Measurements from ENCODE around the gene MGST3. TPM values are rescaled to one million over a fixed set of nuclear protein-coding genes. Genes with fewer than 3 reads are reported as not detected.
"Not testable (repeated sequence)": the region's sequence is repeated elsewhere in the genome, so short reads cannot be mapped to it uniquely, and the experiment has no call there.

Gene MGST3
- total RNA-seq, 2 experiments from 2014 or later = 26.6 to 29.2 TPM

DNA sequence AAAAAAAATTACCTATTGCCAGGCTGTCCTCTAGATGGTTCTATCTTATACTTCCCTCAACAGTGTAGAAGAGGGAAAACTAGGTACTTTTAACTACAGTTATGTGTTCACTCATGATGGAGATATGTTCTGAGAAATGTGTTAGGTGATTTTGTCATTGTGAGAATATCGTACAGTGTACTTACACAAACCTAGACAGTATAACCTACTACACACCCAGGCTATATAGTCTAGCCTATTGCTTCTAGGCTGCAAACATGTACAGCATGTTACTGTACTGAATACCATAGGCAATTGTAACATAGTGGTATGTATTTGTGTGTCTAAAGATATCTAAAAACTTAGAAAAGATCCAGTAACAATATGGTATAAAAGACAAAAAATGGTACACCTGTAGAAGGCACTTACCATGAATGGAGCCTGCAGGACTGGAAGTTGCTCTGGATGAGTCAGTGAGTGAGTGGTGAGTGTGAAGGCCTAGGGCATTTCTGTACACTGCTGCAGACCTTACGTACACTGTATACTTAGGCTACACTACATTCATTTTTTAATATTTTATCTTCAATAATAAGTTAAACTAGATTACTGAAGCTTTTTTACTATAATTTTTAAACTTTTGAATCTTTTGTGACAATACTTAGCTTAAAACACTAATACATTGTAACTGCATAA is 13.2 kb downstream of the MGST3 start:
- no peak for DNase-seq
- no peaks in the 10 kb centered on the region for H3K36me3 Mint-ChIP-seq (ENCODE audit: low read depth)
- CTCF ChIA-PET = interaction anchor here (0.6 kb wide), 1 partner anchor 271 kb away, joined by 3 read pairs; no protein-coding TSS in a partner anchor
- H3K4me1 Mint-ChIP-seq (ENCODE audit: low read depth) = peaks cover 21% of the 10 kb centered on the region
- no peaks in the 10 kb centered on the region for H3K9me3 Mint-ChIP-seq
- no peak overlapping the region for H3K4me3 Mint-ChIP-seq
- no peaks in the 10 kb centered on the region for H3K27me3 Mint-ChIP-seq (ENCODE audit: low read depth)
- intact Hi-C loops (cut with micrococcal nuclease) = no loop called here
- no peak overlapping the region for H3K27ac Mint-ChIP-seq

DNA sequence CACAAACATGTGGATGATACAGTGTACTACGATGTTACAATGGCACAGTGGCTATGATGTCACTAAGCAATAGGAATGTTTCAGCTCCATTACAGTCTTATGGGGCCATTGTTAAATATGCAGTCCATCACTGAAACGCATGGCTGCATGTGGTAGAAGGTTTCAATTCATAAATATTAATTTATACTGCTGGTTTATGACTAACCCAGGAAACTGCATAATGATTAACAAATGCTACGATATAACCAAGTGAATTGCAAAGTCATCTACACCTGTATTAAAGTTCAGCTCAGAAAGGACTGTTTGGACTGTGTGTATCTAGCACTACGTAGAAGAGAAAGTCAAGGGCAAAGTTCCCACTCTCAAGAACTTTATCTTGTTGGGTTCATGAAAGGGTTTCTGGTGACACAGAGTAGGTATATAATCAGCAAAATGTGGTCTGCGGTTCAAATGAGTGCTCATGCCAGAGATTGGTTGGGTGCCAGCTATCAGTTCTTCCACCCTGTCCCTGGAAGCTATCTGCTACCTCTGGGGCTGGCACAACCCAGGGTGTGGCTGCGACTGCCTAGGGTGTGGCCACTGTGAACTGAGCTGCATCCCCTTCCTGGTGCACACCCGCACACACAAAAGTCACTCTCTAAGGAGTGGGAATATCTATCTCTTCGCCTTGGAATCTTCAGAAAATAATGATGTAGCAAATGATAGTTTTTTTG is 14.8 kb downstream of the MGST3 start:
- Mint-ChIP-seq H3K4me3 (no peak overlapping the region), H3K4me1 (ENCODE audit: low read depth) (peaks cover 18% of the 10 kb centered on the region), H3K27ac (no peak overlapping the region), H3K36me3 (ENCODE audit: low read depth) (no peaks in the 10 kb centered on the region), H3K9me3 (no peaks in the 10 kb centered on the region), H3K27me3 (ENCODE audit: low read depth) (no peaks in the 10 kb centered on the region)
- intact Hi-C loops (cut with micrococcal nuclease) = no loop called here
- no peak for DNase-seq
- CTCF ChIA-PET = no interaction called here

- no peak for DNase-seq
- H3K36me3 Mint-ChIP-seq (ENCODE audit: low read depth) = no peaks in the 10 kb centered on the region
- intact Hi-C loops (cut with micrococcal nuclease) = no loop called here
- no peak overlapping the region for H3K4me3 Mint-ChIP-seq
- no peaks in the 10 kb centered on the region for H3K9me3 Mint-ChIP-seq
- no peak overlapping the region for H3K27ac Mint-ChIP-seq
- peaks cover 13% of the 10 kb centered on the region for H3K4me1 Mint-ChIP-seq (ENCODE audit: low read depth)
- CTCF ChIA-PET = interaction anchor here (0.6 to 1.3 kb wide), 4 partner anchors 9 to 162 kb away, joined by 3 to 4 read pairs (median 3); no protein-coding TSS in a partner anchor
- no peaks in the 10 kb centered on the region for H3K27me3 Mint-ChIP-seq (ENCODE audit: low read depth)
Observed at GRCh38 chr1:165647517-165647916, 16.5 kb downstream of the MGST3 start.

- H3K4me3 Mint-ChIP-seq = no peak overlapping the region
- H3K27ac Mint-ChIP-seq = no peak overlapping the region
- H3K36me3 Mint-ChIP-seq (ENCODE audit: low read depth) = no peaks in the 10 kb centered on the region
- H3K27me3 Mint-ChIP-seq (ENCODE audit: low read depth) = no peaks in the 10 kb centered on the region
- intact Hi-C loops (cut with micrococcal nuclease) = no loop called here
- no peaks in the 10 kb centered on the region for H3K9me3 Mint-ChIP-seq
- H3K4me1 Mint-ChIP-seq (ENCODE audit: low read depth) = peaks cover 13% of the 10 kb centered on the region
- DNase-seq = no peak
- CTCF ChIA-PET = interaction anchor here (1.3 kb wide), 1 partner anchor 16 kb away, joined by 3 read pairs; no protein-coding TSS in a partner anchor
Observed at GRCh38 chr1:165647970-165648369, 16.9 kb downstream of the MGST3 start.

- CTCF ChIA-PET = no interaction called here
- Mint-ChIP-seq H3K27ac (no peak overlapping the region), H3K36me3 (ENCODE audit: low read depth) (peaks cover 1% of the 10 kb centered on the region), H3K4me3 (no peak overlapping the region), H3K4me1 (ENCODE audit: low read depth) (peaks cover 13% of the 10 kb centered on the region), H3K9me3 (no peaks in the 10 kb centered on the region), H3K27me3 (ENCODE audit: low read depth) (no peaks in the 10 kb centered on the region)
- intact Hi-C loops (cut with micrococcal nuclease) = no loop called here
- no peak for DNase-seq
Observed at GRCh38 chr1:165648919-165649572, 18.0 kb downstream of the MGST3 start.

DNA sequence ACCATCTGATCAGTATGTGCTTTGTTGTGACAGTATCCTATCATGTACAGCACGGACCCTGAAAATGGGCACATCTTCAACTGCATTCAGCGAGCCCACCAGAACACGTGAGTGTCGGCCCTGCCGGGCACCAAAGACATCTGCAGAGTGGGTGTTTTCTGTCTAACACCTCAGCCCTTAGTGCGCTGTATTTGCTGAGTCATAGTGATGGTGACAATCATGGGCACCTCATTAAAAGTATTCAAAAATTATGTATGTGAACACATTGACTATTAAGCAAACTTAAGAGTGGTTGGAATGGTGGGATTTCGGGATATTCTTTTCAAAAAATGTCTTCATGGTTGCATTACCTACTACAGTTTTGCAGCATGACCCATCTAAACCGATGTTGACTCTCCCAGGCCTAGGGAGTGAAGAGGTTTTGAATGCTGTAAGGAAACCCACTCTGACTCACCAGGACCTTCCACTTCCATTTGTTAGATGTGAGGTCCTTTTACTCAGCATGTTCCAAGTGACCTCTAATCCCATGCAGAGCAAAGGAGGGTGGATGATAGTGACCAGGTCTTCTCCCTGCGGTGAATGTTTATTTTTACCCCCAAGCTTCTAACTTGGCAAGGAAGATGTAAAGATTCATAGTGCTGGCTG is 20.1 kb downstream of the MGST3 start:
- CTCF ChIA-PET = no interaction called here
- intact Hi-C loops (cut with micrococcal nuclease) = no loop called here
- no peaks in the 10 kb centered on the region for H3K27me3 Mint-ChIP-seq (ENCODE audit: low read depth)
- peaks cover 7% of the 10 kb centered on the region for H3K4me1 Mint-ChIP-seq (ENCODE audit: low read depth)
- H3K9me3 Mint-ChIP-seq = no peaks in the 10 kb centered on the region
- H3K27ac Mint-ChIP-seq = no peak overlapping the region
- DNase-seq = no peak
- H3K36me3 Mint-ChIP-seq (ENCODE audit: low read depth) = peaks cover 5% of the 10 kb centered on the region
- no peak overlapping the region for H3K4me3 Mint-ChIP-seq

DNA sequence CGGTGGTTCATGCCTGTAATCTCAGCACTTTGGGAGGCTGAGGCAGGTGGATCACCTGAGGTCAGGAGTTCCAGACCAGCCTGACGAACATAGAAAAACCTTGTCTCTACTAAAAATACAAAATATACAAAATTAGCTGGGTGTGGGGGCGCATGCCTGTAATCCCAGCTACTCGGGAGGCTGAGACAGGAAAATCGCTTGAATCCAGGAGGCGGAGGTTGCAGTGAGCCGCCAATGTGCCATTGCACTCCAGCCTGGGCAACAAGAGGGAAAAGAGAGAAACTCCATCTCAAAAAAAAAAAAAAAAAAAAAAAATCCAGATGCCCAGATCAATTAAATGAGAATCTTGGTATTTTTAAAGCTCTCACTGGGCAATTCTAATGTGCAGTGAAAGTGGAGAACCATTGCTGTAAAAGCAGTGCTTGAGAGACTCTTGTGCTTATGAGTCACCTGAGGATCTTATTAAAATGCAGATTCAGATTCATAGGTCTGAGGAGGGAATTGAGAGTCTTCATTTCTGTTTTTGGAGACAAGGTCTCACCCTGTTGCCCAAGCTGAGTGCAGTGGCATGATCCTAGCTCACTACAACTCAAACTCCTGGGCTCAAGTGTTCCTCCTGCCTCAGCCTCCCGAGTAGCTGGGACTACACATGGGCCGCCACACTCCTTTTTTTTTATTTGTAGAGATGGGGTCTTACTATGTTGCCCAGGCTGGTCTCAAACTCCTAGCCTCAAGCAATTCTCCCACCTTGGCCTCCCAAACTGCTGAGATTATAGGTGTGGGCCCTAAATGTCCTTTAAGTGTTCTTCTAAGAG is 27.9 kb downstream of the MGST3 start:
- H3K27me3 Mint-ChIP-seq (ENCODE audit: low read depth); H3K27ac Mint-ChIP-seq; DNase-seq; H3K4me1 Mint-ChIP-seq (ENCODE audit: low read depth); H3K9me3 Mint-ChIP-seq; intact Hi-C loops (cut with micrococcal nuclease); H3K4me3 Mint-ChIP-seq: not testable (repeated sequence)
- CTCF ChIA-PET = interaction anchor here (1.1 kb wide), 1 partner anchor 9 kb away, joined by 4 read pairs; no protein-coding TSS in a partner anchor
- H3K36me3 Mint-ChIP-seq (ENCODE audit: low read depth) = peaks cover 25% of the 10 kb centered on the region

- H3K4me3 Mint-ChIP-seq = no peak overlapping the region
- H3K36me3 Mint-ChIP-seq (ENCODE audit: low read depth) = peaks cover 21% of the 10 kb centered on the region
- H3K4me1 Mint-ChIP-seq (ENCODE audit: low read depth) = no peaks in the 10 kb centered on the region
- no peaks in the 10 kb centered on the region for H3K9me3 Mint-ChIP-seq
- intact Hi-C loops (cut with micrococcal nuclease) = no loop called here
- no peak for DNase-seq
- CTCF ChIA-PET = interaction anchor here (1.1 kb wide), 1 partner anchor 8 kb away, joined by 4 read pairs; no protein-coding TSS in a partner anchor
- no peaks in the 10 kb centered on the region for H3K27me3 Mint-ChIP-seq (ENCODE audit: low read depth)
- H3K27ac Mint-ChIP-seq = no peak overlapping the region
Observed at GRCh38 chr1:165659581-165659895, 28.5 kb downstream of the MGST3 start.

- no peak for DNase-seq
- no peak overlapping the region for H3K4me3 Mint-ChIP-seq
- H3K36me3 Mint-ChIP-seq (ENCODE audit: low read depth) = peaks cover 25% of the 10 kb centered on the region
- intact Hi-C loops (cut with micrococcal nuclease) = no loop called here
- H3K4me1 Mint-ChIP-seq (ENCODE audit: low read depth) = no peaks in the 10 kb centered on the region
- CTCF ChIA-PET = interaction anchor here (0.6 to 1.6 kb wide), 4 partner anchors 9 to 61 kb away, joined by 3 to 5 read pairs (median 4); partner anchors contain the start of gene ALDH9A1
- no peaks in the 10 kb centered on the region for H3K27me3 Mint-ChIP-seq (ENCODE audit: low read depth)
- no peak overlapping the region for H3K27ac Mint-ChIP-seq
- H3K9me3 Mint-ChIP-seq = no peaks in the 10 kb centered on the region
Observed at GRCh38 chr1:165661703-165662102, 30.7 kb downstream of the MGST3 start.

- Mint-ChIP-seq H3K4me3 (no peak overlapping the region), H3K27ac (no peak overlapping the region), H3K36me3 (ENCODE audit: low read depth) (peaks cover 28% of the 10 kb centered on the region), H3K9me3 (no peaks in the 10 kb centered on the region), H3K27me3 (ENCODE audit: low read depth) (no peaks in the 10 kb centered on the region), H3K4me1 (ENCODE audit: low read depth) (no peaks in the 10 kb centered on the region)
- no peak for DNase-seq
- CTCF ChIA-PET = interaction anchor here (1.6 kb wide), 1 partner anchor 61 kb away, joined by 5 read pairs; no protein-coding TSS in a partner anchor
- intact Hi-C loops (cut with micrococcal nuclease) = no loop called here
Observed at GRCh38 chr1:165662186-165662585, 31.2 kb downstream of the MGST3 start.

DNA sequence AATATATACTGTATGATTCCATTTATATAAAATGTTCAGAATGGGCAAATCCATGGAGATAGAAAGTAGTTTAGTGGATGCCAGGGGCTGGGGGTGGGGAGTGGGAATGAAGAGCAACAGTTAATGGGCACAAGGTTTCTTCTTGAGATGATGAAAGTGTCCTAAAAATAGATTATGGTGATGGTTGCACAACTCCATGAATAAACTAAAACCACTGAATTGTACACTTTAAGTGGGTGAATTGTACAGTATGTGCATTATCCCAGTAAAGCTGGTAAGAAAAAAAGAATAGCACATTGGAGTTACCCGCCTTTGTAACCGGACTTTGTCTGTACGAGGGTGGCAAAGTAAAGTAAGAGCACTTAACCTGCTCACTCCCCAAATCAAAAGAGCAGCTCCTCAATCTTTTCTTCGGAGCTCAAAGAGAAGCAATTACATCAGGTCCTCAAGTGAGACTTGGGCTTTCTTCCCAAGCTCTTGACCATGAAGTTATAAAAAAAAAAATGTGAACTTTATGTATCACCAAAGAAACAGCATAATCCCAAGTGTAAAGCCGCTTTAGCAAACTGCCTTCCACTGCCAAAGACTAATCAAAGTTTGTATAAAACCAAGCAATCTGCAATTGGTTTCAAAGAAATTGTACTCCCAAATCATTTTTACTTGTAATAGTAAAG is 35.3 kb downstream of the MGST3 start:
- peaks cover 44% of the 10 kb centered on the region for H3K36me3 Mint-ChIP-seq (ENCODE audit: low read depth)
- H3K9me3 Mint-ChIP-seq = no peaks in the 10 kb centered on the region
- no peak overlapping the region for H3K27ac Mint-ChIP-seq
- intact Hi-C loops (cut with micrococcal nuclease) = no loop called here
- DNase-seq = no peak
- H3K4me3 Mint-ChIP-seq = no peak overlapping the region
- H3K4me1 Mint-ChIP-seq (ENCODE audit: low read depth) = peaks cover 4% of the 10 kb centered on the region
- no peaks in the 10 kb centered on the region for H3K27me3 Mint-ChIP-seq (ENCODE audit: low read depth)
- CTCF ChIA-PET = no interaction called here
